Nucleus accumbens (tissue), 56 donors: Measurements from ENCODE around the gene PICK1.

Source experiments
- DNase-seq, 56 donors: peaks; one replicate each; lab custom pipeline; 2025; lab: John Stamatoyannopoulos, UW

Gene PICK1

GRCh38 chr22:38085056-38085455 is 27.9 kb downstream of the PICK1 start:
- no peak for DNase-seq

DNA sequence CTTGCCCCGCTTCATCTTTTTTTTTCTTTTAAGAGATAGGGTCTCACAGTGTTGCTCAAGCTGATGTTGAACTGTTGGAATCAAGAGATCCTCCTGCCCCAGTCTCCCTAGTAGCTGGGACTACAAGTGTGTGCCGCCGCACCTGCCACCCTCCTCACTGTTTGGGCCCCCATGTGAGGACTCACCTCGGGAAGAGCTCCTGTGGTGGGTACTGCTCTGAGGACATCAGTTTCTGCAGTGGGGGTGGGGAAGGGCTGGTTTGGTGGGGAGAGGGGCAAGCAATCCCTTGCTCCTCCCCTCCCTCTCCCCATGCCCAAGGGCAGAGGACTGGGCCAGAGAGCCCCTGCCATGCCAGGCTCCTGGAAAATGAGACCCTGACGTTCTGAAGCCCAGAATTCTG is 28.3 kb downstream of the PICK1 start:
- no peak for DNase-seq

DNA sequence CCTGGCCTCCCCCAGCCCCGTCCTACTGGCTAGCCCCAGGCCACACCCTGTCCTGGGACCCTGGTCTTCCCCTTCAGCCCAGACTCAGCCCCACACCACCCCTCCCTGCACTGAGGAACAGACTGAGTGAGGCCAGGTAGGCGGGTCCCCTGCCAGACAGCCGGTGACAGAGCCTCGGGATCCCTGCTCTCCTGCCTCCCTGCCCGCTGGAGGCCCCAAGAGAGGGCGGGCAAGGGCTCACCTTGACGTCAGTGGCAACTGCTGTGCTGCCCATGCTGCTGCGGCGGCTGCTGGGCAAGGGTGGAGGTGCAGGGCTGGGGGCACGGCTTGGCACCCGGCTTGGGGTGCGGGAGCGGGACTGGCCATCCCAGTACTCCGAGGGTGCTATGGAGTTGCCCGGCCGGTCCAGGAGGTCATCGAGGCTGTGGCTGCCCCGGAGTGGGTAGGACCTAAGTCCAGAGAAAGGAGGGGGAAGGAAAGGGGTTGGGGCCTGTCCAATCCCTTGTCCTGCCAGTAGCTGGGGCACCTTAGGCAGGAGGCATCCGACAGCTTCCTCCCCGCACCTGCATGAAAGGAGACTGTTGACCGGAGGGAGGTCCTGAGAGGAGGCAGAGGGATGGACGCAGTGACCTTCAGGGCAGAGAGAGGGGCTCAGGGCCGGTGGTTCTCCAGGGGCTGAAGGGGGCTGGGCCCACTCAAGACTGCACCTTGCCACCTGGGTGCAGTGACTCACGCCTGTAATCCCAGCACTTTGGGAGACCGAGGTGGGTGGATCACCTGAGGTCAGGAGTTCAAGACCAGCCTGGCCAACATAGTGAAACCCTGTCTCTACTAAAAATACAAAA is 29.0 kb downstream of the PICK1 start:
- DNase-seq, result no peak

GRCh38 chr22:38086942-38087341 is 29.7 kb downstream of the PICK1 start:
- no peak for DNase-seq

GRCh38 chr22:38087855-38088254 is 30.7 kb downstream of the PICK1 start:
- no peak for DNase-seq

DNA sequence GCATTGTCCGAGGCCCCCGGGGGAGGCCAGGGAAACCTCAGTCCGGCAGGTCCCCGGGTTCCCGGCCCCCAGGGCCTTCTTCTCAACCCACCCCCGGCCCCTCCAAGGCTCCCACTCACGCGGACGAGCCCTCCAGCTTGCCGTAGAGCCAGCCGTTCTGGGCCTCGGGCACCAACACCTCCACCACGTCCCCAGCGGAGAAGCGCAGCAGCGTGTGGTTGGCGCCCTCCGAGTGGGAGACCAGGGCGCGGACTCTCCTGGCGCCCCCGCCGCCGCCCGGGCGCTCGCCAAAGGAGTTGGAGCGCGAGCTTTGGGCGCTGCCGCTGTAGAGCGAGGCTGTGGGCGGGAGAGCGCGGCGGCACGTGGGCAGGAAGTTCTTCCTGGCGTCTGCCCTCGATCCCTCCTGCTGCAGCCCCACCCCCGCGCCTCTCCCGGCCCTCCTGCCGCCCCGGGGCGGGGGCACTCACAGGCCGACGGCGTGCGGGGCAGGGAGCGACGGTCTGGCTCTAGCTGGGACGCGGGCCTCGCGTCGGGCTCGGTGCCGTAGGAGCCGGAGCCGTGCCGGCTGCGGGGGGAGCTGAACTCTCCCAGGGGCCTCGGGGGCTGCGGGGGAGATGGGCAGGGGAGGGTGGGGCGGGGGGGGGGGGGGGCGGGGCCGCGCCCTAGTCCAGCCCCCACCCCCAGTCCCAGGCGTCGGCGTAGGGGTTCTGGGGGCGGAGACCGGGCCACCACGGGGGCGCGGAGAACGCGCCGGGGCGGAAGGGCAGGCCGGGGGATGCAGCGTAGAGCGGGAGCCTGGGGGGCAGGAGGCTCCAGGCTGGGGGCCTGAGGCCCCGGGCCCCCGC is 31.6 kb downstream of the PICK1 start:
- DNase-seq, result peak in 1 of 56 donors; percentile 47

DNA sequence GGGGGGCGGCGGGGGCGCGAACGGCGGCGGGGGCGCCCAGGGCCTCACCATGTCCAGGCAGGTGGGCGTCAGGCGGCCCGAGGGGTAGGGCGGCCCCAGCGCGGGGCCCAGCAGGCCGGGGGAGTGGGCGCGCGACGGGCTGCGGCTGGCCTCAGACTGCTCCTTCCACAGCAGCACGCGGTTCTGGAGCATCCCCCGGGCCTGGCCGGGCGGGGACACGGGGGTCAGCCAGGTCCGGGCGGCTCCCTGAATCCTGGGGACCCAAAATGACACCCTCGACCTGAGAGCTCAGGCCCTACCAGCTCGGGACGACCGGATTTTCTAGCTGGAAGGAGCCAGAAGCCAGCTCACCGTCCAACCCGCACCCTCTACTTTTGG is 32.3 kb downstream of the PICK1 start:
- no peak for DNase-seq

DNA sequence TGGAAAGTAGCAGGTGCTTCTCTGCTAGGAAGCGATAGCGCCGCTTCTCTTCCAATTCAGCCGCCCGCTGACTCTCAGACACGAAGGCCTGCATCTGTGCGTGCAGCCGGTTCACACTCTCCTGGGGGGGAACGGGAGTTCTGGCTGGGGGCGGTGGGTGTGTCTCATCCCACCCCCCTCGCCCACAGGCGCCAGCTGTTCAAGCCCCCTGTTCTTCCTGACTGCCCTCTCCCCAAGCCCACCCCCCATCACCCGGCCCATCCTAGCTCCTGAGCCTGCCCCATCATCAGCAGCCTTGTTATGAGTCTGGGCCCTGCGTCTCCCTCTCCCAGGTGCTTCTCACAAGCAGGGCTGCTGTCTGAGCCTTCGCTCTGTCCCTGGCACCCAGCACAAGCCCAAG is 39.9 kb downstream of the PICK1 start:
- no peak for DNase-seq

- no peak for DNase-seq
Measured at GRCh38 chr22:38097557-38098409, 40.6 kb downstream of the PICK1 start.

GRCh38 chr22:38098410-38099249 is 41.4 kb downstream of the PICK1 start:
- no peak for DNase-seq

- no peak for DNase-seq
Measured at GRCh38 chr22:38103641-38104040, 46.4 kb downstream of the PICK1 start.

DNA sequence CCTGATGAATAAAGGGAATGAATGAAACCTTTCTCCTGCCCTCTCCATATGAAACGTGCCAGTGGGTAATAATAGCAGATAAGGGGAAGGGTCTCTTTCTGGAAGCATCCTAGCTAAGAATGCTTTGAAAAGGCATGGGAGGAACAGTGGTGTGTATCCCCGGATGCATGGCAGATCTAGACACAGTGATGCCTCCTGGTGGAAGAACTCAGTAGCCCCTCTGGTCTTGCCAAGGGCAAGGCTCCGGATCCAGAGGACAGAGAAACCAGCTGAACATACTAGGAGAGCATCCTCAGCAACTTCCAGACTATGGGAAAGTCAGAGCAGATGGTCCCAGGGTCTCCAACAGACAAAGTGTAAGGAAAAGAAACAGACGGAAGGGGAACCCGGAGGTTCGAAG is 46.9 kb downstream of the PICK1 start:
- no peak for DNase-seq

DNA sequence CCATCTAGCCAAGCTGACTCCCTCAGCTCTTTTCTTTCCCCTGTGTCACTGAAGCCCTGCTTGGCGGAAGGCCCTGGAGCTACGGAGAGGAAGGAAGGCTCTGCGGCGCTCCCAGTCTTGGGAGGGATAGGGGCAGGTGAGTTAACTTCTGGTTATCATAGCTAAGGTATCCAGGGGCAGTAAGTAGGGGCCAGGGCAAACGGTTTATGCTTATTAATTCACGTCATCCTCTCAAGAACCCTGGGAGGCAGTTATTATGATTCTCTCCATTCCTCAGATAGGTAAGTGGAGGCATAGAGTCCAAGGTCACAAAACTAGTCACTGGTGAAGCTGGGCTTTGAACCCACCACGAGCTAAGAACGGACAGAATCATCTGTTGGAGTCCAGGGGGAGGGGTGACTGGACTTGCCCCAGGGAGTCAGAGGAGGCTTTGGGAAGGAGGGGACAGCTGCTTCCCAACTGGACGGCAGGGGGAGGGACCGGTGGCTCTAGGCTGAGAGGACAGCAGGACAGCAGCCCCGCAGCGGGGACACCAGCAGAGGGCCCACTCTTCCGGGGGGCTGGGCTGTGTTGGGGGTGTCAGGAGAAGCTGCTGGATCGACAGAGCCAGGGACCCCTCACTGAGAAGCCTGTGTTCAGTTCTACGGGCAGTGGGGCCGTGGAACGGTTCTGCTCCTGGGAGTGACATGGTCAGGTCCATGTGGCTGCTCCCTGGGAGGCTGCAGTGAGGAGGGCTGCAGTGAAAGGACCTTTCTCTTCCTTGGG is 49.8 kb downstream of the PICK1 start:
- no peak for DNase-seq

- no peak for DNase-seq
Measured at GRCh38 chr22:38107692-38108515, 50.7 kb downstream of the PICK1 start.

GRCh38 chr22:38108561-38109319 is 51.5 kb downstream of the PICK1 start:
- no peak for DNase-seq

GRCh38 chr22:38109371-38110001 is 52.3 kb downstream of the PICK1 start:
- DNase-seq, result no peak
